Ishikawa (cell line): ENCODE results near the gene TSHZ3.

Experiments
- EGR1 ChIP-seq: IDR thresholded peaks from 2 replicates; pipeline ENCODE4 v1.6.1; 2012
- MAX ChIP-seq: IDR thresholded peaks from 2 replicates; pipeline ENCODE4 v1.6.1; 2012
- NFIC ChIP-seq: IDR thresholded peaks from 2 replicates; pipeline ENCODE4 v1.6.1; 2012
- TAF1 ChIP-seq: IDR thresholded peaks from 2 replicates; pipeline ENCODE4 v1.6.1; 2012; ENCODE audit warnings: low read depth, mild to moderate bottlenecking
- TEAD4 ChIP-seq: IDR thresholded peaks from 2 replicates; pipeline ENCODE4 v1.6.1; 2012
- TF ChIP-seq, protein P1 (sequence below): IDR thresholded peaks from 2 replicates; pipeline ENCODE4 v1.6.1; 2012
- TF ChIP-seq, protein P2 (sequence below): IDR thresholded peaks from 2 replicates; pipeline ENCODE4 v1.6.1; 2012; ENCODE audit warnings: low read depth, mild to moderate bottlenecking

GRCh38 chr19:31392464-31392863 lies 43.2 kb upstream of the TSHZ3 start:
- TF ChIP-seq, protein P1, sequence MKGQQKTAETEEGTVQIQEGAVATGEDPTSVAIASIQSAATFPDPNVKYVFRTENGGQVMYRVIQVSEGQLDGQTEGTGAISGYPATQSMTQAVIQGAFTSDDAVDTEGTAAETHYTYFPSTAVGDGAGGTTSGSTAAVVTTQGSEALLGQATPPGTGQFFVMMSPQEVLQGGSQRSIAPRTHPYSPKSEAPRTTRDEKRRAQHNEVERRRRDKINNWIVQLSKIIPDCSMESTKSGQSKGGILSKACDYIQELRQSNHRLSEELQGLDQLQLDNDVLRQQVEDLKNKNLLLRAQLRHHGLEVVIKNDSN, result no peak
- TF ChIP-seq MAX, result no peak
- TF ChIP-seq, protein P2, sequence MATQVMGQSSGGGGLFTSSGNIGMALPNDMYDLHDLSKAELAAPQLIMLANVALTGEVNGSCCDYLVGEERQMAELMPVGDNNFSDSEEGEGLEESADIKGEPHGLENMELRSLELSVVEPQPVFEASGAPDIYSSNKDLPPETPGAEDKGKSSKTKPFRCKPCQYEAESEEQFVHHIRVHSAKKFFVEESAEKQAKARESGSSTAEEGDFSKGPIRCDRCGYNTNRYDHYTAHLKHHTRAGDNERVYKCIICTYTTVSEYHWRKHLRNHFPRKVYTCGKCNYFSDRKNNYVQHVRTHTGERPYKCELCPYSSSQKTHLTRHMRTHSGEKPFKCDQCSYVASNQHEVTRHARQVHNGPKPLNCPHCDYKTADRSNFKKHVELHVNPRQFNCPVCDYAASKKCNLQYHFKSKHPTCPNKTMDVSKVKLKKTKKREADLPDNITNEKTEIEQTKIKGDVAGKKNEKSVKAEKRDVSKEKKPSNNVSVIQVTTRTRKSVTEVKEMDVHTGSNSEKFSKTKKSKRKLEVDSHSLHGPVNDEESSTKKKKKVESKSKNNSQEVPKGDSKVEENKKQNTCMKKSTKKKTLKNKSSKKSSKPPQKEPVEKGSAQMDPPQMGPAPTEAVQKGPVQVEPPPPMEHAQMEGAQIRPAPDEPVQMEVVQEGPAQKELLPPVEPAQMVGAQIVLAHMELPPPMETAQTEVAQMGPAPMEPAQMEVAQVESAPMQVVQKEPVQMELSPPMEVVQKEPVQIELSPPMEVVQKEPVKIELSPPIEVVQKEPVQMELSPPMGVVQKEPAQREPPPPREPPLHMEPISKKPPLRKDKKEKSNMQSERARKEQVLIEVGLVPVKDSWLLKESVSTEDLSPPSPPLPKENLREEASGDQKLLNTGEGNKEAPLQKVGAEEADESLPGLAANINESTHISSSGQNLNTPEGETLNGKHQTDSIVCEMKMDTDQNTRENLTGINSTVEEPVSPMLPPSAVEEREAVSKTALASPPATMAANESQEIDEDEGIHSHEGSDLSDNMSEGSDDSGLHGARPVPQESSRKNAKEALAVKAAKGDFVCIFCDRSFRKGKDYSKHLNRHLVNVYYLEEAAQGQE, result no peak
- no peak for TF ChIP-seq TAF1
- TF ChIP-seq NFIC, result no peak
- TF ChIP-seq TEAD4, result no peak
- TF ChIP-seq EGR1, result no peak
